Fibroblast of lung (primary cell): ENCODE measurements around the gene BCL6B. TPM values are rescaled to one million over a fixed set of nuclear protein-coding genes. Genes with fewer than 3 reads are reported as not detected.
"Not testable (repeated sequence)": the region's sequence is repeated elsewhere in the genome, so short reads cannot be mapped to it uniquely, and the experiment has no call there.

Source experiments
- DNase-seq, 2 donors: peaks; one replicate each; pipeline versions ENCODE4 v3.0.0 to v3.0.0-alpha.2; 2010; ENCODE audit warnings: low read depth in 2 of 2
- H2AFZ ChIP-seq: 2 replicates; pipeline ENCODE4 v1.5.1; 2012; ENCODE audit warnings: low read length, control low read depth, inconsistent platforms
- H3K27ac ChIP-seq: 2 replicates; pipeline ENCODE4 v1.5.1; 2011; ENCODE audit warnings: low read length, control low read depth; ENCODE audit not compliant: insufficient read depth
- H3K27me3 ChIP-seq: 2 replicates; pipeline ENCODE4 v1.5.1; 2011; ENCODE audit warnings: mild to moderate bottlenecking, low read length; ENCODE audit not compliant: control insufficient read depth, insufficient read depth
- H3K36me3 ChIP-seq: 2 replicates; pipeline ENCODE4 v1.5.1; 2011; ENCODE audit warnings: low read length; ENCODE audit not compliant: control insufficient read depth, insufficient read depth
- H3K4me1 ChIP-seq: 2 replicates; pipeline ENCODE4 v1.5.1; 2011; ENCODE audit warnings: low read length; ENCODE audit not compliant: control insufficient read depth, insufficient read depth; ENCODE audit errors: extremely low read depth
- H3K4me2 ChIP-seq: 2 replicates; pipeline ENCODE4 v1.5.1; 2011; ENCODE audit warnings: low read length, control low read depth; ENCODE audit not compliant: insufficient read depth; ENCODE audit errors: extremely low read depth
- H3K4me3 ChIP-seq, 4 experiments: fragments of 200-600 bp in 1 of 4; sonication (generic) in 1 of 4; replicated peaks in 1 of 4; 2 replicates each; pipeline ENCODE4 v1.5.1; 2011 to 2016; ENCODE audit warnings: low read length in 4 of 4, low read depth in 3 of 4, mild to moderate bottlenecking in 3 of 4, control low read depth in 2 of 4, inconsistent platforms in 1 of 4, mixed read lengths in 1 of 4; ENCODE audit not compliant: insufficient read depth in 1 of 4; ENCODE audit errors: control extremely low read depth in 1 of 4
- H3K79me2 ChIP-seq: 2 replicates; pipeline ENCODE4 v1.5.1; 2012; ENCODE audit warnings: mild to moderate bottlenecking, low read length, inconsistent platforms; ENCODE audit not compliant: control insufficient read depth, insufficient read depth
- H3K9ac ChIP-seq: 2 replicates; pipeline ENCODE4 v1.5.1; 2011; ENCODE audit warnings: mild to moderate bottlenecking, low read length, control low read depth; ENCODE audit not compliant: insufficient read depth
- H3K9me3 ChIP-seq: 2 replicates; pipeline ENCODE4 v1.5.1; 2012; ENCODE audit warnings: low read depth, low read length; ENCODE audit not compliant: control insufficient read depth, insufficient read depth
- H4K20me1 ChIP-seq: 2 replicates; pipeline ENCODE4 v1.5.1; 2011; ENCODE audit warnings: low read length; ENCODE audit not compliant: control insufficient read depth, insufficient read depth; ENCODE audit errors: extremely low read depth
- CTCF ChIP-seq, 2 donors: IDR thresholded peaks in 1 of 2; conservative IDR thresholded peaks in 1 of 2; 1 replicate in 1 of 2; 2 replicates in 1 of 2; pipeline ENCODE4 v1.5.1; 2011 to 2012; ENCODE audit warnings: low read length in 2 of 2, control low read depth in 1 of 2, inconsistent platforms in 1 of 2, low read depth in 1 of 2, mild to moderate bottlenecking in 1 of 2
- EZH2 ChIP-seq: IDR thresholded peaks from 2 replicates; pipeline ENCODE4 v1.5.1; 2012; ENCODE audit warnings: low read length, control low read depth, mild to moderate bottlenecking; ENCODE audit errors: missing control alignments
- polyA plus RNA-seq, 2 donors: library from polyadenylated mRNA; depleted of rRNA in 1 of 2; stranded (reverse) in 1 of 2; unstranded in 1 of 2; fragments of >200 nt; gene quantifications; 2 replicates each; pipeline ENCODE4 v1.2.1, GENCODE V29; 2011 to 2012; ENCODE audit warnings: missing spikeins in 1 of 2
- total RNA-seq: library from RNA; depleted of rRNA; stranded (reverse); fragments of >200 nt; gene quantifications from 2 replicates; pipeline ENCODE4 v1.2.1, GENCODE V29; 2014

BCL6B gene
- total and polyA plus RNA-seq, 2 donors (not counting 1 experiment from before 2014, with no cell fraction given): 0.02 to 0.50 TPM

- Histone ChIP-seq H3K4me2 (no peak overlapping the region), H2AFZ (no peak overlapping the region), H3K79me2 (no peaks in the 10 kb centered on the region), H3K4me1 (peaks cover 2% of the 10 kb centered on the region), H3K27ac (no peak overlapping the region), H3K9me3 (no peaks in the 10 kb centered on the region), H3K4me3 (no peak overlapping the region), H4K20me1 (no peaks in the 10 kb centered on the region), H3K36me3 (no peaks in the 10 kb centered on the region), H3K9ac (no peak overlapping the region), H3K27me3 (peaks cover 5% of the 10 kb centered on the region)
- TF ChIP-seq EZH2: no peak
- no peak for TF ChIP-seq CTCF (conservative IDR thresholded peaks at IDR 0.05 in 1 of 2, IDR thresholded peaks at IDR 0.05 in 1 of 2; ENCODE audit: low read depth in 1 of 2, low read length in 2 of 2)
- no peak for DNase-seq
Measured at GRCh38 chr17:7048968-7049367, 26.1 kb downstream of the BCL6B start.

- not testable (repeated sequence) for H2AFZ ChIP-seq, H3K27ac ChIP-seq, H3K27me3 ChIP-seq, H3K4me3 ChIP-seq, H3K9me3 ChIP-seq, H3K36me3 ChIP-seq, H3K79me2 ChIP-seq, DNase-seq, H3K4me2 ChIP-seq, H4K20me1 ChIP-seq, H3K9ac ChIP-seq, H3K4me1 ChIP-seq
Measured at GRCh38 chr17:7050583-7050982, 27.7 kb downstream of the BCL6B start.

- TF ChIP-seq EZH2 (no peak), CTCF (conservative IDR thresholded peaks at IDR 0.05 in 1 of 2, IDR thresholded peaks at IDR 0.05 in 1 of 2; ENCODE audit: low read depth in 1 of 2, low read length in 2 of 2) (no peak)
- peak in 1 of 2 donors; percentile 53 for DNase-seq
- peaks cover 3% of the 10 kb centered on the region for H3K4me1 ChIP-seq
Measured at GRCh38 chr17:7056386-7056785, 33.5 kb downstream of the BCL6B start.

More at GRCh38 chr17:7056386-7056785, 33.5 kb downstream of the BCL6B start:
- H3K36me3 ChIP-seq: no peaks in the 10 kb centered on the region
- no peak overlapping the region for H3K27ac ChIP-seq
- no peaks in the 10 kb centered on the region for H3K9me3 ChIP-seq
- H2AFZ ChIP-seq: no peak overlapping the region
- H3K9ac ChIP-seq: no peak overlapping the region
- H3K79me2 ChIP-seq: no peaks in the 10 kb centered on the region
- no peak overlapping the region for H3K4me2 ChIP-seq
- peaks cover 3% of the 10 kb centered on the region for H3K27me3 ChIP-seq
- no peaks in the 10 kb centered on the region for H4K20me1 ChIP-seq
- no peak overlapping the region for H3K4me3 ChIP-seq
